ENCODE measurements around the gene ACBD4. TPM values are rescaled to one million over a fixed set of nuclear protein-coding genes. Genes with fewer than 3 reads are reported as not detected.

Gene ACBD4
- total and polyA plus RNA-seq, 2 of the 13 experiments (the other 11 are each of a cell fraction or from before 2014, with no cell fraction given), result 16.1 to 26.9 TPM

GRCh38 chr17:45131616-45132319 lies 3.7 kb upstream of the ACBD4 start (continued):
- TF ChIP-seq ZNF512B (CRISPR knock-in tag; IDR thresholded peaks at IDR 0.05; ENCODE audit: borderline replicate concordance) (peak; percentile 63; the same call in 1 of the 2 replicates), ASH2L (IDR thresholded peaks at IDR 0.05; ENCODE audit: insufficient read length, low read depth, low read length) (peak; percentile 43), NFAT5 (CRISPR knock-in tag; IDR thresholded peaks at IDR 0.05) (0 out of 2 replicates have a peak, but pooled peaks have one; percentile 14), ZNF282 (IDR thresholded peaks at IDR 0.05; ENCODE audit: partially characterized antibody) (no peak), FIP1L1 (IDR thresholded peaks at IDR 0.05; ENCODE audit: borderline replicate concordance, insufficient read depth, low read depth, low read length) (no peak), PTBP1 (IDR thresholded peaks at IDR 0.05; ENCODE audit: low read depth, low read length, poor library complexity, severe bottlenecking) (peak; percentile 40), ZNF570 (CRISPR knock-in tag; IDR thresholded peaks at IDR 0.05; ENCODE audit: borderline replicate concordance) (no peak), IRF1 (CRISPR knock-in tag; IDR thresholded peaks at IDR 0.05; ENCODE audit: low read depth) (no peak), TRIM24 (CRISPR knock-in tag; IDR thresholded peaks at IDR 0.05) (no peak), ZSCAN12 (CRISPR knock-in tag; IDR thresholded peaks at IDR 0.05) (0 out of 2 replicates have a peak, but pooled peaks have one; percentile 29), ZSCAN30 (CRISPR knock-in tag; IDR thresholded peaks at IDR 0.05) (no peak), ZKSCAN5 (CRISPR knock-in tag; IDR thresholded peaks at IDR 0.05) (no peak), ZMAT5 (CRISPR knock-in tag; IDR thresholded peaks at IDR 0.05; ENCODE audit: borderline replicate concordance, low read depth) (no peak), ZNF737 (CRISPR knock-in tag; IDR thresholded peaks at IDR 0.05; ENCODE audit: borderline replicate concordance) (no peak), NR2F1 (CRISPR knock-in tag; IDR thresholded peaks at IDR 0.05) (peak; percentile 43 to 58; a peak in 2 of 4 replicates), DNMT3B (CRISPR knock-in tag; conservative IDR thresholded peaks at IDR 0.05) (no peak), ZNF639 (CRISPR knock-in tag; conservative IDR thresholded peaks at IDR 0.05) (no peak), GZF1 (CRISPR knock-in tag; IDR thresholded peaks at IDR 0.05) (no peak)
